ENCODE measurements around the gene TBL3. TPM values are rescaled to one million over a fixed set of nuclear protein-coding genes. Genes with fewer than 3 reads are reported as not detected.

Gene TBL3
- total and polyA plus RNA-seq, 9 of the 15 experiments (the other 6 are each of a cell fraction or from before 2014, with no cell fraction given): 0.97 to 117 (median 24.5) TPM

DNA sequence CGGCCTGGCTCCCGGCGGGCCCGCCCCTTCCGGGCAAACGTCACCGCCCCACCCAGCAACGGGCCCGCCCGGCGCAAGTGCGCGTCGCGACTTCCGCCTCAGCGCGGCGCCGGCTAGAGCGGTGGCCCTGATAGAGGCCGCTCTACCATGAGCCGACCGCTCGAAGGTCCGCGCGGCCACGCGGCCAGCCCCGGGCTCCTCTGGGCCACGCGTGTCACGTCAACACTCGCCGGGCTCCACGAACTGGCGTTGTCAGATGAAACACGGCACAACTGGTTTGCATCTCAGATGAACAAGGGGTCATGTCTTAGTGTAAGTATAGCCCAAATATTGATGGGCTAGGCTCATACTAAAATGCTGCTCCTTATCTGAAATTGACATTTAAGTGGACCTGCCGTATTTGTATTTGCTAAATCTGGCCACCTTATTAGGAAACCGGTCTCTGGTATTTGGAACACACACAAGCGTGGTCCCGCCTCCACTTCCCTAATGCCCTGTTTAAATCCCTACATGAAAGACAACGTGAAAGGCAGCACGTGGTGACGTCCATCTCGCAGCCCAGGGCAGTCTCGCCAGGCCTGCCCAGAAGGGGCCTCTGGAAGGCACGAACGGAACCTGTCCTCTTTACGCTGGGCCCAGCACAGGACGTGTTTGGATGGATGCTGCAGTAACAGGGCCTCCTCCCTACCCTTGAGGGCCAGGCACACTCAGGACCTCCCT is 38.1 kb downstream of the TBL3 start, which contains the start of gene ZNF598 (continued):
- TF ChIP-seq, protein P1, sequence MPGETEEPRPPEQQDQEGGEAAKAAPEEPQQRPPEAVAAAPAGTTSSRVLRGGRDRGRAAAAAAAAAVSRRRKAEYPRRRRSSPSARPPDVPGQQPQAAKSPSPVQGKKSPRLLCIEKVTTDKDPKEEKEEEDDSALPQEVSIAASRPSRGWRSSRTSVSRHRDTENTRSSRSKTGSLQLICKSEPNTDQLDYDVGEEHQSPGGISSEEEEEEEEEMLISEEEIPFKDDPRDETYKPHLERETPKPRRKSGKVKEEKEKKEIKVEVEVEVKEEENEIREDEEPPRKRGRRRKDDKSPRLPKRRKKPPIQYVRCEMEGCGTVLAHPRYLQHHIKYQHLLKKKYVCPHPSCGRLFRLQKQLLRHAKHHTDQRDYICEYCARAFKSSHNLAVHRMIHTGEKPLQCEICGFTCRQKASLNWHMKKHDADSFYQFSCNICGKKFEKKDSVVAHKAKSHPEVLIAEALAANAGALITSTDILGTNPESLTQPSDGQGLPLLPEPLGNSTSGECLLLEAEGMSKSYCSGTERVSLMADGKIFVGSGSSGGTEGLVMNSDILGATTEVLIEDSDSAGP (CRISPR knock-in tag; IDR thresholded peaks at IDR 0.05): no peak
- TF ChIP-seq POLR2G (IDR thresholded peaks at IDR 0.05; ENCODE audit: low read depth, low read length) (peak; percentile 98), ZNF311 (CRISPR knock-in tag; IDR thresholded peaks at IDR 0.05) (no peak), KDM4B (IDR thresholded peaks at IDR 0.05; ENCODE audit: borderline replicate concordance in 2 of 2, low read depth in 1 of 2) (no peak), NBN (IDR thresholded peaks at IDR 0.05; ENCODE audit: low read depth) (peak; percentile 74), CAMTA2 (CRISPR knock-in tag; conservative IDR thresholded peaks at IDR 0.05) (no peak), ILF3 (IDR thresholded peaks at IDR 0.05; ENCODE audit: borderline replicate concordance) (no peak), FOXP1 (CRISPR knock-in tag; IDR thresholded peaks at IDR 0.05) (peak; percentile 74; the same call in 1 of the 2 replicates), SOX6 (IDR thresholded peaks at IDR 0.05) (peak; percentile 60), POLR3A (IDR thresholded peaks at IDR 0.05; ENCODE audit: borderline replicate concordance, extremely low read depth, insufficient read depth, insufficient read length) (no peak), CREM (IDR thresholded peaks at IDR 0.05; ENCODE audit: low read depth) (peak; percentile 86), CBX8 (IDR thresholded peaks at IDR 0.05; ENCODE audit: borderline replicate concordance, extremely low read depth, low read depth, low read length, poor library complexity, severe bottlenecking) (no peak), ATF1 (CRISPR knock-in tag; IDR thresholded peaks at IDR 0.05) (no peak), ATF1 (tag; IDR thresholded peaks at IDR 0.05) (peak; percentile 94), ETV5 (CRISPR knock-in tag; IDR thresholded peaks at IDR 0.05; ENCODE audit: low read depth) (peak; percentile 76), ETS2 (tag; IDR thresholded peaks at IDR 0.05; ENCODE audit: borderline replicate concordance, poor library complexity, severe bottlenecking) (no peak), ETV1 (tag; conservative IDR thresholded peaks at IDR 0.05; ENCODE audit: low read depth) (peak; percentile 35; the same call in 1 of the 2 replicates), PTRF (tag; IDR thresholded peaks at IDR 0.05) (no peak), ZFP1 (CRISPR knock-in tag; IDR thresholded peaks at IDR 0.05) (no peak)
- TF ChIP-seq, protein P2, sequence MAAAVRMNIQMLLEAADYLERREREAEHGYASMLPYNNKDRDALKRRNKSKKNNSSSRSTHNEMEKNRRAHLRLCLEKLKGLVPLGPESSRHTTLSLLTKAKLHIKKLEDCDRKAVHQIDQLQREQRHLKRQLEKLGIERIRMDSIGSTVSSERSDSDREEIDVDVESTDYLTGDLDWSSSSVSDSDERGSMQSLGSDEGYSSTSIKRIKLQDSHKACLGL (CRISPR knock-in tag; IDR thresholded peaks at IDR 0.05; ENCODE audit: borderline replicate concordance, poor library complexity, severe bottlenecking): peak; percentile 79
- TF ChIP-seq, protein P3, sequence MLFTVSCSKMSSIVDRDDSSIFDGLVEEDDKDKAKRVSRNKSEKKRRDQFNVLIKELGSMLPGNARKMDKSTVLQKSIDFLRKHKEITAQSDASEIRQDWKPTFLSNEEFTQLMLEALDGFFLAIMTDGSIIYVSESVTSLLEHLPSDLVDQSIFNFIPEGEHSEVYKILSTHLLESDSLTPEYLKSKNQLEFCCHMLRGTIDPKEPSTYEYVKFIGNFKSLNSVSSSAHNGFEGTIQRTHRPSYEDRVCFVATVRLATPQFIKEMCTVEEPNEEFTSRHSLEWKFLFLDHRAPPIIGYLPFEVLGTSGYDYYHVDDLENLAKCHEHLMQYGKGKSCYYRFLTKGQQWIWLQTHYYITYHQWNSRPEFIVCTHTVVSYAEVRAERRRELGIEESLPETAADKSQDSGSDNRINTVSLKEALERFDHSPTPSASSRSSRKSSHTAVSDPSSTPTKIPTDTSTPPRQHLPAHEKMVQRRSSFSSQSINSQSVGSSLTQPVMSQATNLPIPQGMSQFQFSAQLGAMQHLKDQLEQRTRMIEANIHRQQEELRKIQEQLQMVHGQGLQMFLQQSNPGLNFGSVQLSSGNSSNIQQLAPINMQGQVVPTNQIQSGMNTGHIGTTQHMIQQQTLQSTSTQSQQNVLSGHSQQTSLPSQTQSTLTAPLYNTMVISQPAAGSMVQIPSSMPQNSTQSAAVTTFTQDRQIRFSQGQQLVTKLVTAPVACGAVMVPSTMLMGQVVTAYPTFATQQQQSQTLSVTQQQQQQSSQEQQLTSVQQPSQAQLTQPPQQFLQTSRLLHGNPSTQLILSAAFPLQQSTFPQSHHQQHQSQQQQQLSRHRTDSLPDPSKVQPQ (CRISPR knock-in tag; IDR thresholded peaks at IDR 0.05; ENCODE audit: borderline replicate concordance): no peak
- TF ChIP-seq, protein P4, sequence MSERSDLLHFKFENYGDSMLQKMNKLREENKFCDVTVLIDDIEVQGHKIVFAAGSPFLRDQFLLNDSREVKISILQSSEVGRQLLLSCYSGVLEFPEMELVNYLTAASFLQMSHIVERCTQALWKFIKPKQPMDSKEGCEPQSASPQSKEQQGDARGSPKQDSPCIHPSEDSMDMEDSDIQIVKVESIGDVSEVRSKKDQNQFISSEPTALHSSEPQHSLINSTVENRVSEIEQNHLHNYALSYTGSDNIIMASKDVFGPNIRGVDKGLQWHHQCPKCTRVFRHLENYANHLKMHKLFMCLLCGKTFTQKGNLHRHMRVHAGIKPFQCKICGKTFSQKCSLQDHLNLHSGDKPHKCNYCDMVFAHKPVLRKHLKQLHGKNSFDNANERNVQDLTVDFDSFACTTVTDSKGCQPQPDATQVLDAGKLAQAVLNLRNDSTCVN (CRISPR knock-in tag; IDR thresholded peaks at IDR 0.05): no peak
